Panc1 (cell line): Measurements from ENCODE around the gene KIF3A. TPM values are rescaled to one million over a fixed set of nuclear protein-coding genes. Genes with fewer than 3 reads are reported as not detected.

Experiments used
- ATAC-seq: fragments of 200-7000 bp; cut with Tn5 transposase; 2 replicates; pipeline ENCODE4 v1.9.1; 2020; ENCODE audit warnings: mild to moderate bottlenecking, moderate library complexity
- BruUV-seq: library from RNA; stranded (reverse); fragments of 400-500 nt; replicated peaks from 2 replicates; lab custom pipeline; 2021; lab: Mats Ljungman, UMichigan
- CTCF ChIA-PET: fragments of 300-600 bp; sonication (Branson Sonifier 250); formaldehyde crosslinking; loops from one replicate; lab custom pipeline; 2022; ENCODE audit warnings: antibody characterized with exemption; lab: Charles Lee
- POLR2A ChIA-PET: fragments of 300-600 bp; sonication (Branson Sonifier 250); formaldehyde crosslinking; loops from one replicate; lab custom pipeline; 2022; ENCODE audit warnings: antibody characterized with exemption; lab: Charles Lee
- DNase-seq: peaks from one replicate; pipeline ENCODE4 v3.0.0-alpha.2; 2010; ENCODE audit warnings: low read depth, low spot score
- H3K27ac ChIP-seq: 2 replicates; pipeline ENCODE4 v1.5.1; 2011; ENCODE audit warnings: mild to moderate bottlenecking, low read length, inconsistent platforms
- H3K27me3 ChIP-seq: fragments of 200-500 bp; sonication (Bioruptor generic); 2 replicates; pipeline ENCODE4 v1.6.0; 2014; ENCODE audit warnings: low read length, inconsistent platforms; ENCODE audit not compliant: control insufficient read depth, insufficient read depth
- H3K36me3 ChIP-seq: fragments of 200-500 bp; sonication (Bioruptor generic); 2 replicates; pipeline ENCODE4 v1.5.1; 2014; ENCODE audit warnings: inconsistent platforms, mild to moderate bottlenecking, low read length, moderate library complexity; ENCODE audit not compliant: control insufficient read depth, insufficient read depth
- H3K4me1 ChIP-seq: 2 replicates; pipeline ENCODE4 v1.5.1; 2011; ENCODE audit warnings: inconsistent platforms, mild to moderate bottlenecking, low read length, moderate library complexity; ENCODE audit not compliant: control insufficient read depth, insufficient read depth
- H3K4me3 ChIP-seq, 2 experiments: 2 replicates each; pipeline ENCODE4 v1.5.1; 2011 to 2012; ENCODE audit warnings: low read depth in 2 of 2, low read length in 2 of 2, mild to moderate bottlenecking in 2 of 2, inconsistent platforms in 1 of 2, moderate library complexity in 1 of 2
- H3K9me3 ChIP-seq: fragments of 200-500 bp; sonication (Bioruptor generic); 2 replicates; pipeline ENCODE4 v1.5.1; 2014; ENCODE audit warnings: low read depth, mild to moderate bottlenecking, inconsistent platforms, low read length, moderate library complexity; ENCODE audit not compliant: control insufficient read depth, insufficient read depth
- CTCF ChIP-seq: fragments of 450-650 bp; IDR thresholded peaks from 2 replicates; pipeline ENCODE4 v1.5.1; 2017; ENCODE audit warnings: mild to moderate bottlenecking
- POLR2AphosphoS5 ChIP-seq: IDR thresholded peaks from 2 replicates; pipeline ENCODE4 v1.6.1; 2012; ENCODE audit warnings: mild to moderate bottlenecking, low read depth, low read length, moderate library complexity
- REST ChIP-seq, 2 experiments: IDR thresholded peaks; 2 replicates each; pipeline ENCODE4 v1.6.1; 2011 to 2012; ENCODE audit warnings: low read depth in 2 of 2, control low read depth in 1 of 2, low read length in 1 of 2, mild to moderate bottlenecking in 1 of 2, moderate library complexity in 1 of 2; ENCODE audit not compliant: insufficient read depth in 1 of 2
- SIN3A ChIP-seq: IDR thresholded peaks from 2 replicates; pipeline ENCODE4 v1.6.1; 2012; ENCODE audit warnings: low read depth, mild to moderate bottlenecking, low read length, moderate library complexity, borderline replicate concordance; ENCODE audit not compliant: insufficient read depth
- TCF7L2 ChIP-seq: IDR thresholded peaks from 2 replicates; pipeline ENCODE4 v1.6.1; 2011; ENCODE audit warnings: mild to moderate bottlenecking, low read depth, low read length, inconsistent platforms
- in situ Hi-C: cut with HindIII; loops from 2 replicates; pipeline ENCODE4 v1.10.0; 2016; ENCODE audit warnings: low sequenced_read_pairs, low pct_unique_long_range_greater_than_20kb
- intact Hi-C: fragments of 100-400 bp; cut with micrococcal nuclease; formaldehyde crosslinking; loops from one replicate; pipeline ENCODE4 v1.10.0; 2022; ENCODE audit not compliant: unreplicated experiment
- total RNA-seq: library from RNA; stranded (reverse); gene quantifications from one replicate; pipeline ENCODE4 v1.2.1, GENCODE V29; 2021; ENCODE audit not compliant: unreplicated experiment

The KIF3A gene
- total RNA-seq, 1 experiment from 2014 or later = 17.1 TPM

- no peak for TF ChIP-seq POLR2AphosphoS5
- TF ChIP-seq REST (IDR thresholded peaks at IDR 0.05; ENCODE audit: insufficient read depth in 1 of 2, low read depth in 2 of 2, low read length in 1 of 2) = no peak
- TF ChIP-seq TCF7L2 = no peak
- no peak for TF ChIP-seq CTCF
These were observed 28.9 kb upstream of the KIF3A start for GRCh38 chr5:132766020-132766805.

GRCh38 chr5:132765311-132766019 is 28.1 kb upstream of the KIF3A start:
- ChIA-PET CTCF (no interaction called here), POLR2A (no interaction called here)
- H3K36me3 ChIP-seq = peaks cover 4% of the 10 kb centered on the region; the same call in 1 of the 2 replicates
- BruUV-seq = no TSS peak
- TF ChIP-seq SIN3A = no peak
- TF ChIP-seq REST (IDR thresholded peaks at IDR 0.05; ENCODE audit: insufficient read depth in 1 of 2, low read depth in 2 of 2, low read length in 1 of 2) = no peak
- TF ChIP-seq POLR2AphosphoS5 = no peak
- no peak for TF ChIP-seq CTCF
- no peak for TF ChIP-seq TCF7L2
- ATAC-seq = 0 out of 2 replicates have a peak, but pooled peaks have one; percentile 35
- no peaks in the 10 kb centered on the region for H3K4me1 ChIP-seq
- H3K27ac ChIP-seq = no peak overlapping the region
- in situ Hi-C loops = no loop called here
- H3K4me3 ChIP-seq = no peak overlapping the region
- no peaks in the 10 kb centered on the region for H3K9me3 ChIP-seq
- H3K27me3 ChIP-seq = no peaks in the 10 kb centered on the region
- no peak for DNase-seq
- intact Hi-C loops = no loop called here

More at GRCh38 chr5:132766020-132766805, 28.9 kb upstream of the KIF3A start:
- no peak overlapping the region for H3K4me3 ChIP-seq
- no peak overlapping the region for H3K27ac ChIP-seq
- ChIA-PET POLR2A (no interaction called here), CTCF (no interaction called here)
- intact Hi-C loops (no loop called here), in situ Hi-C loops (no loop called here)
- no peaks in the 10 kb centered on the region for H3K4me1 ChIP-seq
- BruUV-seq = no TSS peak
- H3K27me3 ChIP-seq = no peaks in the 10 kb centered on the region
- peaks cover 4% of the 10 kb centered on the region; the same call in 1 of the 2 replicates for H3K36me3 ChIP-seq
- ATAC-seq = no peak
- no peak for DNase-seq
- no peaks in the 10 kb centered on the region for H3K9me3 ChIP-seq
